H1 (cell line): ENCODE results near the gene IFT172. TPM values are rescaled to one million over a fixed set of nuclear protein-coding genes. Genes with fewer than 3 reads are reported as not detected.

Experiments
- CTCF ChIA-PET: fragments of 300-600 bp; sonication (Branson Sonifier 250); formaldehyde crosslinking; loops from one replicate; lab custom pipeline; 2021; ENCODE audit not compliant: partially characterized antibody; lab: Charles Lee
- POLR2A ChIA-PET: fragments of 300-600 bp; sonication (Branson Sonifier 250); formaldehyde crosslinking; loops from one replicate; lab custom pipeline; 2021; ENCODE audit warnings: inconsistent platforms; ENCODE audit not compliant: partially characterized antibody; lab: Charles Lee
- DNase-seq, 2 experiments: peaks; one replicate each; pipeline versions ENCODE4 v3.0.0 to v3.0.0-alpha.2; 2010 to 2022; ENCODE audit warnings: low spot score in 2 of 2, low read depth in 1 of 2, mixed read lengths in 1 of 2
- FAIRE-seq: peaks from 2 replicates; lab custom pipeline; 2011; peaks lifted over from hg19 to GRCh38; lab: Jason Lieb, UNC
- H2AFZ ChIP-seq: 2 replicates; pipeline ENCODE4 v1.8.1; 2012; ENCODE audit warnings: low read length, inconsistent platforms
- H2AK5ac ChIP-seq: 2 replicates; pipeline ENCODE4 v1.6.1; 2013; ENCODE audit warnings: low read depth, low read length
- H2BK120ac ChIP-seq: replicated peaks from 2 replicates; pipeline ENCODE3; 2013; ENCODE audit warnings: low read depth, low read length, inconsistent platforms
- H2BK12ac ChIP-seq: 2 replicates; pipeline ENCODE4 v1.6.1; 2013; ENCODE audit warnings: low read depth, low read length
- H2BK15ac ChIP-seq: 2 replicates; pipeline ENCODE4 v1.6.1; 2013; ENCODE audit warnings: low read length
- H2BK20ac ChIP-seq: 2 replicates; pipeline ENCODE4 v1.6.1; 2013; ENCODE audit warnings: low read length
- H2BK5ac ChIP-seq: 2 replicates; pipeline ENCODE4 v1.6.1; 2013; ENCODE audit warnings: low read depth, low read length
- H3K14ac ChIP-seq: 2 replicates; pipeline ENCODE4 v1.6.1; 2013; ENCODE audit warnings: inconsistent platforms; ENCODE audit not compliant: insufficient read length
- H3K18ac ChIP-seq: 2 replicates; pipeline ENCODE4 v1.6.1; 2013; ENCODE audit warnings: low read length; ENCODE audit errors: extremely low read depth
- H3K23ac ChIP-seq: 2 replicates; pipeline ENCODE4 v1.6.1; 2013; ENCODE audit warnings: inconsistent platforms; ENCODE audit not compliant: insufficient read length
- H3K23me2 ChIP-seq: 2 replicates; pipeline ENCODE4 v1.6.1; 2013; ENCODE audit warnings: low read depth, low read length
- H3K27ac ChIP-seq: 2 replicates; pipeline ENCODE4 v1.6.1; 2011; ENCODE audit warnings: low read depth, low read length, inconsistent platforms
- H3K27me3 ChIP-seq, 4 experiments: replicated peaks in 1 of 4; 1 replicate in 1 of 4; 2 replicates in 3 of 4; pipeline versions ENCODE4 v1.6.1 to v1.8.1; 2011 to 2013; ENCODE audit warnings: low read length in 3 of 4, mild to moderate bottlenecking in 3 of 4, inconsistent platforms in 2 of 4, mixed read lengths in 2 of 4, moderate library complexity in 1 of 4; ENCODE audit not compliant: control insufficient read depth in 3 of 4, insufficient read depth in 3 of 4; ENCODE audit errors: extremely low read depth in 1 of 4
- H3K36me3 ChIP-seq, 4 experiments: 2 replicates each; pipeline versions ENCODE4 v1.6.1 to v1.8.1; 2011 to 2013; ENCODE audit warnings: mild to moderate bottlenecking in 4 of 4, low read length in 3 of 4, moderate library complexity in 2 of 4, control low read depth in 1 of 4, inconsistent platforms in 1 of 4; ENCODE audit not compliant: insufficient read depth in 4 of 4, control insufficient read depth in 2 of 4
- H3K4ac ChIP-seq: replicated peaks from 2 replicates; pipeline ENCODE3; 2013; ENCODE audit warnings: low read length, low read depth, mixed read lengths, inconsistent platforms; ENCODE audit not compliant: insufficient read length
- H3K4me1 ChIP-seq, 4 experiments: replicated peaks in 1 of 4; 1 replicate in 1 of 4; 2 replicates in 3 of 4; pipeline versions ENCODE4 v1.6.1 to v1.8.1; 2011 to 2013; ENCODE audit warnings: low read length in 3 of 4, inconsistent platforms in 2 of 4, mixed read lengths in 1 of 4; ENCODE audit not compliant: insufficient read depth in 4 of 4, control insufficient read depth in 3 of 4
- H3K4me2 ChIP-seq, 2 experiments: 2 replicates each; pipeline versions ENCODE4 v1.6.1 to v1.8.1; 2011 to 2013; ENCODE audit warnings: low read depth in 2 of 2, low read length in 2 of 2, control low read depth in 1 of 2, inconsistent platforms in 1 of 2, mild to moderate bottlenecking in 1 of 2; ENCODE audit not compliant: insufficient read depth in 1 of 2
- H3K4me3 ChIP-seq, 4 experiments: fragments of 200-600, 300-600 bp in 1 of 4; sonication (generic), shearing (Covaris generic), sonication (Bioruptor Twin) in 1 of 4; 2 replicates each; pipeline versions ENCODE4 v1.5.1 to v1.8.1; 2011 to 2016; ENCODE audit warnings: low read length in 4 of 4, low read depth in 3 of 4, control low read depth in 2 of 4, inconsistent platforms in 2 of 4, mild to moderate bottlenecking in 2 of 4, mixed read lengths in 1 of 4, moderate library complexity in 1 of 4; ENCODE audit not compliant: insufficient read depth in 2 of 4; ENCODE audit errors: extremely low read depth in 1 of 4
- H3K56ac ChIP-seq: replicated peaks from 2 replicates; pipeline ENCODE3; 2013; ENCODE audit warnings: low read depth, mild to moderate bottlenecking, mixed read lengths, low read length, inconsistent platforms; ENCODE audit not compliant: insufficient read length
- H3K79me1 ChIP-seq: 2 replicates; pipeline ENCODE4 v1.6.1; 2013; ENCODE audit warnings: low read depth, low read length, control low read depth
- H3K79me2 ChIP-seq, 2 experiments: 2 replicates each; pipeline versions ENCODE4 v1.6.1 to v1.8.1; 2012 to 2013; ENCODE audit warnings: low read length in 2 of 2, mild to moderate bottlenecking in 2 of 2, inconsistent platforms in 1 of 2; ENCODE audit not compliant: insufficient read depth in 2 of 2, control insufficient read depth in 1 of 2
- H3K9ac ChIP-seq, 4 experiments: replicated peaks in 1 of 4; 1 replicate in 1 of 4; 2 replicates in 3 of 4; pipeline versions ENCODE4 v1.6.1 to v1.8.1; 2011 to 2013; ENCODE audit warnings: low read depth in 3 of 4, low read length in 3 of 4, control low read depth in 2 of 4, mild to moderate bottlenecking in 2 of 4, moderate library complexity in 2 of 4, inconsistent platforms in 1 of 4; ENCODE audit errors: extremely low read depth in 1 of 4
- H3K9me3 ChIP-seq, 2 experiments: 2 replicates each; pipeline versions ENCODE4 v1.6.1 to v1.8.1; 2012 to 2013; ENCODE audit warnings: mild to moderate bottlenecking in 2 of 2, moderate library complexity in 2 of 2, control low read depth in 1 of 2, inconsistent platforms in 1 of 2, low read depth in 1 of 2, low read length in 1 of 2, mixed read lengths in 1 of 2; ENCODE audit not compliant: insufficient read depth in 2 of 2
- H4K20me1 ChIP-seq, 2 experiments: replicated peaks in 1 of 2; 2 replicates each; pipeline versions ENCODE3 to v1.8.1; 2011 to 2013; ENCODE audit warnings: inconsistent platforms in 2 of 2, low read length in 2 of 2, mild to moderate bottlenecking in 1 of 2; ENCODE audit not compliant: insufficient read depth in 2 of 2, control insufficient read depth in 1 of 2
- H4K5ac ChIP-seq: 2 replicates; pipeline ENCODE4 v1.6.1; 2013; ENCODE audit warnings: low read length, low read depth, mixed read lengths, inconsistent platforms; ENCODE audit not compliant: insufficient read length
- H4K8ac ChIP-seq: 2 replicates; pipeline ENCODE4 v1.8.0; 2013; ENCODE audit warnings: mild to moderate bottlenecking, moderate library complexity, low read length, inconsistent platforms; ENCODE audit not compliant: insufficient read depth; ENCODE audit errors: extremely low read depth
- H4K91ac ChIP-seq: replicated peaks from 2 replicates; pipeline ENCODE3; 2013; ENCODE audit warnings: low read length, mixed read lengths, inconsistent platforms; ENCODE audit not compliant: insufficient read length
- WGBS, 2 experiments: shearing (Covaris generic) in 1 of 2; methylation state at CpG; one replicate each; pipeline versions ENCODE4 v1.1.6 to v1.1.7; 2013 to 2015; ENCODE audit warnings: low lambda C conversion rate in 2 of 2, mixed read lengths in 2 of 2, inconsistent platforms in 1 of 2, low coverage in 1 of 2, missing lambda C conversion rate in 1 of 2; ENCODE audit not compliant: insufficient replicate concordance in 2 of 2, insufficient coverage in 1 of 2, insufficient read length in 1 of 2; ENCODE audit errors: extremely low coverage in 1 of 2, missing lambda C conversion rate in 1 of 2; 5-methylcytosine and 5-hydroxymethylcytosine counted together
- polyA plus RNA-seq, 7 experiments: library from polyadenylated mRNA; depleted of rRNA in 3 of 7; stranded (reverse) in 5 of 7; unstranded in 2 of 7; fragments of >200 nt in 5 of 7; fragments of 200-250 nt in 2 of 7; gene quantifications; 1 replicate in 5 of 7; 2 replicates in 1 of 7; 4 replicates in 1 of 7; pipeline versions ENCODE4 v1.2.1 to v1.2.3, GENCODE V29; 2011 to 2013; ENCODE audit warnings: missing spikeins in 2 of 7, mixed read lengths in 2 of 7
- total RNA-seq: library from RNA; stranded (reverse); fragmentation: NEBNext Ultra II Directional; extraction: Animal tissue kit (Norgen Biotek cat#: 25700); gene quantifications from 2 replicates; pipeline ENCODE4 v1.2.1, GENCODE V29; 2021
- TF ChIP-seq, protein P1 (sequence below): IDR thresholded peaks from 2 replicates; pipeline ENCODE4 v1.6.1; 2011; ENCODE audit warnings: low read length, improper control_type of control experiment

The IFT172 gene
- total and polyA plus RNA-seq, 2 of the 8 experiments (the other 6 are each of a cell fraction or from before 2014, with no cell fraction given): 13.5 to 14.0 TPM

DNA sequence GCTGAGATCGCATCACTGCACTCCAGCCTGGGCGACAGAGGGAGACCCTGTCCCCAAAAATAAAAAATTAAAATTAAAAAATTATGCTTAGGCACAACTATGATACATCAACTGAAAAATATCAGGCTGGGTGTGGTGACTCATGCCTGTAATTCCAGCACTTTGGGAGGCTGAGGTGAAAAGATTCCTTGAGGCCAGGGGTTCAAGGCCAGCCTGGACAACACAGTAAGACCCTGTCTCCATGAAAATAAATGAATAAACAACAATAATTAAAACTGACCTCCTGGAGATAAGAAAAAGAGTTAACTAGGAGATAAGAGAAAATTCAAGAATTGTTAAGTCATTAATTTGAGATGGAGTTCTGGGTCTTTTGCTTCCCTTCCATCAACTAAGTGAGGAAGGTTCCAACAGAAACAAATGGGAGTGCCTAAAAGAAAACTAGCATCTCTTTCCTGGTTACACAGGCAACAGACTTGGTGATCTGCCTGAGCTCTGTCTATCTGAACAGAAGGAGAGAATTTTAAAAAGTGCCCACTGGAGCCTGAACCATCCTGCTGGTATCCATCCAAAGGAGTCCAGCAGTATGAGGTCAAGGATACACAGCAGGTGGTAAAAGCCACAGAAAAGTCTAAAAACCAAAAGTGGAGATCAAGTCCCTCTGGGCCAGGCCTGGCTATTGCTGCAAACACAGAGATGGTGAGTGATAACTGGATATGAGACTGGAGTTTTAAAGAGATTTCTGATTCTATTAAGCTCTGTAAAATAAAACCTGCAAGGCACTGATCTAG is 89.0 kb downstream of the IFT172 start:
- H3K23me2 ChIP-seq: no peaks in the 10 kb centered on the region
- H3K56ac ChIP-seq: no peak overlapping the region
- no peak overlapping the region for H3K18ac ChIP-seq
- no peak overlapping the region for H2BK12ac ChIP-seq
- FAIRE-seq: no peak
- WGBS, 2 experiments: 95% methylated on average over 2 of the region's 2 CpGs; no CpG with 5 or more reads in 1 of the 2 experiments
- no peak overlapping the region for H4K8ac ChIP-seq
- H3K9ac ChIP-seq: no peak overlapping the region
- no peak overlapping the region for H3K27ac ChIP-seq
- no peak overlapping the region for H2BK15ac ChIP-seq
- H2AK5ac ChIP-seq: no peak overlapping the region
- H2BK20ac ChIP-seq: no peak overlapping the region
- H3K14ac ChIP-seq: no peak overlapping the region
- peaks cover 4 to 10% of the 10 kb centered on the region in 2 experiments for H4K20me1 ChIP-seq
- H3K79me2 ChIP-seq: peaks cover 30 to 99% of the 10 kb centered on the region in 2 experiments
- no peak overlapping the region for H2BK5ac ChIP-seq
- no peak overlapping the region for H2BK120ac ChIP-seq
- no peak overlapping the region for H3K4ac ChIP-seq
- H3K36me3 ChIP-seq: peaks cover 0 to 2% (median 0%) of the 10 kb centered on the region in 4 experiments; a peak in 1 of 8 replicates
- H3K4me2 ChIP-seq: no peak overlapping the region
- CTCF ChIA-PET: no interaction called here
- H3K9me3 ChIP-seq: no peaks in the 10 kb centered on the region
- no peak overlapping the region for H2AFZ ChIP-seq
- DNase-seq: no peak
- no peak overlapping the region for H3K23ac ChIP-seq
- H4K91ac ChIP-seq: no peak overlapping the region
- no peak overlapping the region for H4K5ac ChIP-seq
- H3K4me1 ChIP-seq: no peaks in the 10 kb centered on the region
- H3K27me3 ChIP-seq: no peaks in the 10 kb centered on the region
- POLR2A ChIA-PET: interaction anchor here (4.1 kb wide), 1 partner anchor 9 kb away, joined by 18 read pairs; the partner anchor contains the start of gene PPM1G
- H3K79me1 ChIP-seq: no peaks in the 10 kb centered on the region; the same call in none of the 2 replicates
- H3K4me3 ChIP-seq: no peak overlapping the region
- TF ChIP-seq, protein P1, sequence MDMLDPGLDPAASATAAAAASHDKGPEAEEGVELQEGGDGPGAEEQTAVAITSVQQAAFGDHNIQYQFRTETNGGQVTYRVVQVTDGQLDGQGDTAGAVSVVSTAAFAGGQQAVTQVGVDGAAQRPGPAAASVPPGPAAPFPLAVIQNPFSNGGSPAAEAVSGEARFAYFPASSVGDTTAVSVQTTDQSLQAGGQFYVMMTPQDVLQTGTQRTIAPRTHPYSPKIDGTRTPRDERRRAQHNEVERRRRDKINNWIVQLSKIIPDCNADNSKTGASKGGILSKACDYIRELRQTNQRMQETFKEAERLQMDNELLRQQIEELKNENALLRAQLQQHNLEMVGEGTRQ: no peak
